ENCODE data around the gene EIF1.

EIF1 gene

DNA sequence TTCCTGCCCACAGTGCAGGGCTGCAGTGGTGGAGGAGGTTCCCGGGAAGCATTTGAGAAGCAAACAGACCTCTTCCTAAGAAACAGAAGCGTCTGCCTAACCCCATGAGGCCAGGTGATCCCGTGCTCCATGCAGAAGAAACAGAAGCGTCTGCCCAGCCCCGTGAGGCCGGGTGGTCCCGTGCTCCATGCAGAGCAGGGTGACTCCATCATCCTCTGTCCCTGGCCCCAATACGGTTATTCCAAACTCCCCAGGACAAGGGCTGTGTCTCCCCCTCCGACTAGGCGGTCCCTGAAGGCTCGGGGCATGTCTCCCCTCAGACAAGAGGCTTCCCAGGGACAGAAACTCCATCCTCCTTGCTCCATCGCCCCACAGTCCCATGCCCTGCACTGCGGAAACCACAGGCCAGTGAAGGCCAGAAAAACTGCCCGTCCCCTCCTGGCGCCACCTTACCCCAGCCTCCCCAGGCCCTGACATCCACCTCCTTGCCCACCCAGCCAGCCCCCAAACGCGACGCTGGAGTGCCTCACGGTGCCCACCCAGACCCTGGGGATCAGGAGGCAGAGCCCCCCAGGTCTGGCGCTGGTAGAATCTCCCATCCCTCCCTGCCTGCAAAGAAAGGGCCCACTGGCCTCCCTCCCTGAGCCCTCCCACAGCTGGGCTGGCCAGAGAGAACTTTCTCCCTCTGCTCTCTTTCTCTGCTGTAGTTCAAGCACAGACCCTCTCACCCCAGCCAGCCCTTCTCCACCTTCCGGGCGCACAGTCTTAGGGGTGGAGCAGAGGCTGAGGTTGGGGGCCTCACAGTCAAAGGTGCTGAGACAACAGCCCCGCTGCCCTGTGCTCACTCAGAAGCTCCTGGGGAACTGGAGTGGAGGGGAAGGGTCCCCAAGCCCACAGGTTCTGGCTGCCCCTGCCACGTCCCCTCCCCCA is 33.7 kb upstream of the EIF1 start:
- H3K27ac ChIP-seq, result no peak overlapping the region
- no peak for DNase-seq
- intact Hi-C loops (cut with DNase I; ENCODE audit: low total_unique reads), result no loop called here

DNA sequence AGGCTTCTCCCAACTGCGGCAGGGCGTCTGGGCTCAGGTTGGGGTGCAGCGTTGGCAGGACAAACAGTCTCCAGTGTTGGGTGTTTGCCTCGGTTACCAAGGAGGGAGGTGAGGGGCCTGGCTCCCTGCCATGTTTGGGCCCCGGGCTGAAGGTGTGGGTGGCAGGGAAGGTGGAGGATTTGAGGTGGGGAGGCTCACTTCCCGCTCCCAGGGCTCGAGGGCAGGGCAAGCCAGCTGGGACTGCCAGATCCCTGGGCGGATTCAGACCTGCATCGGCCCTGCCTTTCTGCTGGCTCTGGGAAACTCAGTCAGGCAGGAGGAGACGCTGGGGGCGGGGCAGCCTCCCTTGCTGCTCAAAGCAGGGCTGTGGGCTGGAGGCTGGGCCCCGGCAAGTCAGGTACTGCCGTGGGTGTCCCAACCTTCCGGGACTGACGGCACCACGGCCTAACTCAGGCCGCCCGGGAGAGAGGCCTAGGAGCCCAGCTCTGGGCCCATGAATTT is 33.0 kb upstream of the EIF1 start:
- DNase-seq, result no peak
- Histone ChIP-seq H3K27ac (no peak overlapping the region), H3K9me3 (no peaks in the 10 kb centered on the region), H3K4me3 (no peak overlapping the region), H3K27me3 (no peaks in the 10 kb centered on the region), H3K4me1 (peaks cover 0 to 41% (median 10%) of the 10 kb centered on the region in 4 donors), H3K36me3 (no peaks in the 10 kb centered on the region)
- intact Hi-C loops (cut with DNase I; ENCODE audit: low total_unique reads), result no loop called here
- TF ChIP-seq, protein P1, sequence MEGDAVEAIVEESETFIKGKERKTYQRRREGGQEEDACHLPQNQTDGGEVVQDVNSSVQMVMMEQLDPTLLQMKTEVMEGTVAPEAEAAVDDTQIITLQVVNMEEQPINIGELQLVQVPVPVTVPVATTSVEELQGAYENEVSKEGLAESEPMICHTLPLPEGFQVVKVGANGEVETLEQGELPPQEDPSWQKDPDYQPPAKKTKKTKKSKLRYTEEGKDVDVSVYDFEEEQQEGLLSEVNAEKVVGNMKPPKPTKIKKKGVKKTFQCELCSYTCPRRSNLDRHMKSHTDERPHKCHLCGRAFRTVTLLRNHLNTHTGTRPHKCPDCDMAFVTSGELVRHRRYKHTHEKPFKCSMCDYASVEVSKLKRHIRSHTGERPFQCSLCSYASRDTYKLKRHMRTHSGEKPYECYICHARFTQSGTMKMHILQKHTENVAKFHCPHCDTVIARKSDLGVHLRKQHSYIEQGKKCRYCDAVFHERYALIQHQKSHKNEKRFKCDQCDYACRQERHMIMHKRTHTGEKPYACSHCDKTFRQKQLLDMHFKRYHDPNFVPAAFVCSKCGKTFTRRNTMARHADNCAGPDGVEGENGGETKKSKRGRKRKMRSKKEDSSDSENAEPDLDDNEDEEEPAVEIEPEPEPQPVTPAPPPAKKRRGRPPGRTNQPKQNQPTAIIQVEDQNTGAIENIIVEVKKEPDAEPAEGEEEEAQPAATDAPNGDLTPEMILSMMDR (IDR thresholded peaks at IDR 0.05), result no peak

More for the DNA sequence above, 33.7 kb upstream of the EIF1 start:
- Histone ChIP-seq H3K27me3 (no peaks in the 10 kb centered on the region), H3K4me3 (no peak overlapping the region), H3K4me1 (peaks cover 0 to 42% (median 10%) of the 10 kb centered on the region in 4 donors), H3K36me3 (no peaks in the 10 kb centered on the region), H3K9me3 (no peaks in the 10 kb centered on the region)
- TF ChIP-seq, protein P1 (IDR thresholded peaks at IDR 0.05), result no peak

DNA sequence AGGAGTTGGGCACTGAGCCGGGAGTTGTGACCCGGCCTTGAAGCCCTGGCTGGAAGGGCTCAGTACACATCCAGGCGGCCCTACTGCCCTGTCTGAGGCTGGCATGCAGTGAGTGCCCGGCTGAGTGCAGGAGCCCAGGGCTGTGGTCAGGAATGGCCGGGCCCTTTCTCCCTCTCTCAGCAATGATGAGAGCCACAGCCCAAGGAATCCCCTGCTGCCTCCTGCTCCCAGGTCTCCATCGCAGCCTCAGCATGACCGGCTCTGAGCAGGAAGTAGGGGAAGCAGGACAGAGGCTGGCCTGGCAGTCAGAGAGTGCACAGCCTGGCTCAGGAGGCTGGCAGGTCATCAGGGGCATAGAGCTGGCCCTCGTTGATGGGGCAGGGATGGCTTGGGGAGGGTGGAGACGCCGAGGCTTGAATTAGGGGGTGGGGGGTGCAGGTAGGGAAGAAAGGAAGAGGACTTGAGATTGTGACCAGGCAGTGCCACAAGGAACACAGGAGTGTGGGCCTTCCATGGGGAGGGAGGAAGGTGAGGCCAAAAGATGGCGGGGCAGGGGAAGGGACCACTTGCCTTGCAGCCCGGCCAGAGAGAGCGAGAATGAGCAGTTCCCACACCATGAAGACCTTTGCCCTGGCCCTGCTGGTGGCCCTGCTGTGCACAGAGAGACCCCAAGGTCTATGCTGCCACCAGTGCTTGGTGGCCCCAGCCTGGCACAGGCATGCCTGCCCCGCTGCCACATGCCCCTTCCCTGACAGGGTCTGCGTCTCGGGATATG is 32.2 kb upstream of the EIF1 start:
- no peak overlapping the region for H3K4me3 ChIP-seq
- H3K27ac ChIP-seq, result no peak overlapping the region
- DNase-seq, result no peak
- no peaks in the 10 kb centered on the region for H3K9me3 ChIP-seq
- no peaks in the 10 kb centered on the region for H3K27me3 ChIP-seq
- TF ChIP-seq, protein P1 (IDR thresholded peaks at IDR 0.05), result no peak
- H3K4me1 ChIP-seq, result peaks cover 0 to 33% (median 6%) of the 10 kb centered on the region in 4 donors
- no peaks in the 10 kb centered on the region for H3K36me3 ChIP-seq
- intact Hi-C loops (cut with DNase I; ENCODE audit: low total_unique reads), result no loop called here

DNA sequence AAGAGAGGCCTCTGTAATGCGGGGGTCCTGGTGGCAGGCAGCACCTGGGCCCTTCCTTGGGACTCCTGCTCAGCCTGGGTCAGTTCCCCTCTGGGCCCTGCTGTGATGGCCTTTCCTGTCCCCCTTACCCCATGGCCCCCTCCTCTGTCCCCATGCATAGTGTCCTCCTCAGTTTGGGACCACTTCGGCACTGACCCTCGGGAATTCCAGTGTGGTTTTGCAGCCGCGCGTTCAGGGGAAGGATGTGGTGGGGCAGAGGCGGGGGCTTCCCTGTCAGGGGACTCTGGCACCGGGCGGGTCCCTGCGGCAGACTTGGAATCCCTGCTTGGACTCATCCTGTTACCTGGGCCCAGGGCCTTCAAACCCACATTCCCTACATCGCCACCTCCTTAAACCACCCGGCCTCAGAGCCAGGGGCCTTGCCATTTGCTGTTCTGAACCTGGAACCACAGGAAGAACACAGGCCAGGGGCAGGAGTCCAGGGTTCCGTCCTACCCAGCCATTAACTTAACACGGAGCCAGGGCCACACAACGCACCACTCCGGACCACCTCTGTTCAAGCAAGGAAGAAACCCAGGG is 31.4 kb upstream of the EIF1 start:
- Histone ChIP-seq H3K4me3 (no peak overlapping the region), H3K9me3 (no peaks in the 10 kb centered on the region), H3K27me3 (no peaks in the 10 kb centered on the region), H3K27ac (no peak overlapping the region), H3K36me3 (no peaks in the 10 kb centered on the region), H3K4me1 (peaks cover 0 to 27% (median 0%) of the 10 kb centered on the region in 4 donors)
- no peak for DNase-seq
- intact Hi-C loops (cut with DNase I; ENCODE audit: low total_unique reads), result no loop called here
- TF ChIP-seq, protein P1 (IDR thresholded peaks at IDR 0.05), result no peak

DNA sequence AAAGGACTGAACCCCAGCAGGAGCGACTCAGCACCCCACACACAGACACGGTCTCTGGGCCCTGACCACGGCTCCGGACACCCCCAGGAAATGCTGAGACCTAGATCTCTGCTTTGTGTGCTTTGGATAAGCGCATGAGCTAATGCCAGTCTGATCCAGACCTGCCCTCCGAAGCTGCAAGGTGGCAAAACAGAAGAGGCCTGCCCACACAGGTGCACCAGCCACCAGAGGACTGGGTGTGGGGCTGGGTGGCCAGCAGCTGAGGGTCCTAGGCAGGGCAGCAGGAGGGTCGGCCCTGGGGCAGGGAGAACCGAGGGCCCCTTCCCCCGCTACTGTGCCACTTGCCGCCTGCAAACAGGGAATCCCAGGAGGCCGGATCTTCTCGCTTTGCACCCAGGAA is 30.7 kb upstream of the EIF1 start:
- Histone ChIP-seq H3K9me3 (no peaks in the 10 kb centered on the region), H3K36me3 (no peaks in the 10 kb centered on the region), H3K27ac (no peak overlapping the region), H3K4me3 (no peak overlapping the region), H3K4me1 (peaks cover 0 to 27% (median 0%) of the 10 kb centered on the region in 4 donors), H3K27me3 (no peaks in the 10 kb centered on the region)
- TF ChIP-seq, protein P1 (IDR thresholded peaks at IDR 0.05), result no peak
- intact Hi-C loops (cut with DNase I; ENCODE audit: low total_unique reads), result no loop called here
- DNase-seq, result no peak

Data from tibial artery (tissue), 4 donors.